IgD-negative memory B cell (primary cell): ENCODE measurements around the gene CDKN1A. TPM values are rescaled to one million over a fixed set of nuclear protein-coding genes. Genes with fewer than 3 reads are reported as not detected.
"Not testable (repeated sequence)": the region's sequence is repeated elsewhere in the genome, so short reads cannot be mapped to it uniquely, and the experiment has no call there.

Experiments
- H3K27ac Mint-ChIP-seq, 3 donors: one replicate each; pipeline ENCODE4 v1.8.0; 2020 to 2022; ENCODE audit warnings: mild to moderate bottlenecking in 3 of 3, mixed read lengths in 3 of 3, moderate library complexity in 1 of 3
- H3K27me3 Mint-ChIP-seq: one replicate; pipeline ENCODE4 v1.8.0; 2021; ENCODE audit warnings: mixed read lengths
- H3K36me3 Mint-ChIP-seq: one replicate; pipeline ENCODE4 v1.8.0; 2020; ENCODE audit warnings: mild to moderate bottlenecking, mixed read lengths
- H3K4me1 Mint-ChIP-seq, 3 donors: one replicate each; pipeline ENCODE4 v1.8.0; 2020 to 2022; ENCODE audit warnings: mixed read lengths in 3 of 3, mild to moderate bottlenecking in 1 of 3
- H3K4me3 Mint-ChIP-seq, 4 donors: one replicate each; pipeline ENCODE4 v1.8.0; 2020 to 2022; ENCODE audit warnings: mild to moderate bottlenecking in 4 of 4, mixed read lengths in 4 of 4, moderate library complexity in 3 of 4
- H3K9me3 Mint-ChIP-seq, 3 donors: one replicate each; pipeline ENCODE4 v1.8.0; 2020 to 2021; ENCODE audit warnings: mixed read lengths in 3 of 3, mild to moderate bottlenecking in 1 of 3
- polyA plus RNA-seq: library from polyadenylated mRNA; unstranded; fragments of 300-500 nt; fragmentation: Illumina TruSeq; gene quantifications from one replicate; pipeline ENCODE4 v1.2.3, GENCODE V29; 2021

CDKN1A gene
- polyA plus RNA-seq, 1 donor from 2014 or later = 81.1 TPM

DNA sequence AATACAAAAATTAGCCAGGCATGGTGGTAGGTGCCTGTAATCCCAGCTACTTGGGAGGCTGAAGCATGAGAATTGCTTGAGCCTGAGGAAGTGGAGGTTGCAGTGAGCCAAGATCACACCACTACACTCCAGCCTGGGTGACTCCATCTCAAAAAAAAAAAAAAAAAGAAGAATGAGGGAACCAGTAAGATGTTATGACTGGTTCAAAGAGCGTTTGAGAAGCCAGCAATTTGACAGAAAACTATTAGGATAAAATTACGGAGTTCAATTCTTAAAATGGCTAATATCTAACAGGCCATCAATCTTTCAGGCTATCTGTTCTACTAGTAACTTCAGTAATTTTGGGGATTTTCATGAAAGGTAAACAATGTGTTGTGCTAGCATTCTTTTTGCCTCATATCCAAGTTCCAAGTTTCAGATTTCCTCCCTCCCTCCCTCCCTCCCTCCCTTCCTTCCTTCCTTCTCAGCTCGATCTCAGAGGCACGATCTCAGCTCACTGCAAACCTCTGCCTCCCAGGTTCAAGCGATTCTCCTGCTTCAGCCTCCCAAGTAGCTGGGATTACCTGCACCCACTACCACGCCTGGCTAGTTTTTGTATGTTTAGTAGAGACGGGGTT, 26.6 kb downstream of the CDKN1A start:
- not testable (repeated sequence) for H3K9me3 Mint-ChIP-seq, H3K36me3 Mint-ChIP-seq, H3K27ac Mint-ChIP-seq, H3K4me3 Mint-ChIP-seq, H3K27me3 Mint-ChIP-seq
- peaks cover 2 to 11% (median 6%) of the 10 kb centered on the region in 3 donors for H3K4me1 Mint-ChIP-seq

DNA sequence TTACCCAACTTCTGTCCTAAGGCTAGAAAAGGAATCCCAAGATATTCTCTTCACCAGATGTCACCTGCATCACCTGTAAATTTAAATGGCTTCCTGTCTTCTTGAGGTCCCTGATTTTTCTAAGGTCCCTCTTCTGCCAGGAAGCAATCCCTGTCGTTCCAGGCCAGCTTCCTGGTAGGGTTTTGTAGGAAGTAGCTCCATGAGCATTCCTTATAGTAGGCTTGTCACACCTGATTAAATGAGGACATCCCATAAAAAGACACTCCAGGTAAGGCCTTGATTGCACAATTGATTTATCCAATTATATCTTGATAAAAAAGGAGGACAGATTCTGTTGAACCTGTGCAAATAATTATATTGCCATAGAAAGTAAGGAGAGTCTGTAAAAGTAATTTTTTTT, 27.8 kb downstream of the CDKN1A start:
- H3K36me3 Mint-ChIP-seq = peaks cover 2% of the 10 kb centered on the region
- H3K4me3 Mint-ChIP-seq = no peak overlapping the region
- no peak overlapping the region for H3K27ac Mint-ChIP-seq
- peaks cover 2% of the 10 kb centered on the region for H3K27me3 Mint-ChIP-seq
- no peaks in the 10 kb centered on the region for H3K9me3 Mint-ChIP-seq
- H3K4me1 Mint-ChIP-seq = peaks cover 2 to 7% (median 4%) of the 10 kb centered on the region in 3 donors

DNA sequence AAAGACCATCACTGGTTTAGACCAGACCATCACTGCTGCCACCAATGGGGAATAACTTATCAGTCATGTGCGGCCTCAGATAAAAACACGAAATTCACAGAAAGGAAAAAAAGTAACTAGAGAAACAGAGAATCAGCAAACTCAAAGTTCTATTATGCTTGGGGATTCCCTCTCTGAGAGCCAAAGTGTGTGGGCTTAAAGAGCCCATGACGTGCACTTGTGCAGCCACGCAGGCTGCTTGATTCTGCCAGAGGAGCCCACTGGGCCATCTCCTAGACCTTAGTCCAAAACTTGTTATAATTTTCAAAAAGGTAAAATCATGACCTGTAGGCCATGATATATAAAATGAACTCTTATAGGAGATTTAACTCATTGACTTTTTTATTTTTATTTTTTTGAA, 34.3 kb downstream of the CDKN1A start:
- Mint-ChIP-seq H3K4me1 (peaks cover 0 to 4% (median 0%) of the 10 kb centered on the region in 3 donors), H3K27ac (peak overlapping the region in 1 of 3 donors; percentile 62), H3K36me3 (no peaks in the 10 kb centered on the region)

DNA sequence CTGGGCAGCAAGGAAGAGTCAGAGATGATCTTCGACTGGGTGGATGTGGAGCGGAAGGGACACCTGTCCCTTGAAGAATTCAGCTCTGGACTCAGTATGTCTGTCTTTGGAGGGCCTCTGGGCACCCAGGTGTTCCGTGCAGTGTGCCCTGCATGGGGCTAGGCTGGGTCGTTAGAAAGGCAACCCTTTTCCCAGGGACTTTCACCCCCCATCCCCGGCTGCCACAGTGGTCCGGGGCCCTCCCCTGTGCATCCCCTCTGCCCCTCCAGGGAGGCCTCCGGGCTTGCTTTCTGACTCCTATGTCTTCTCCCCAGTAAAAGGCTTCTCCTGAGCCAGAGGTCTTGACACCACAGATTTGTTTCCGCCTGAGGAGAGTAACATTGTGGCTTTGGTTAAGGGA, 35.3 kb downstream of the CDKN1A start:
- Mint-ChIP-seq H3K27me3 (peaks cover 2% of the 10 kb centered on the region), H3K9me3 (no peaks in the 10 kb centered on the region), H3K36me3 (no peaks in the 10 kb centered on the region), H3K4me3 (no peak overlapping the region), H3K27ac (no peak overlapping the region), H3K4me1 (peaks cover 0 to 4% (median 0%) of the 10 kb centered on the region in 3 donors)

More for the DNA sequence above, 34.3 kb downstream of the CDKN1A start:
- Mint-ChIP-seq H3K9me3 (no peaks in the 10 kb centered on the region), H3K27me3 (peaks cover 2% of the 10 kb centered on the region), H3K4me3 (no peak overlapping the region)

DNA sequence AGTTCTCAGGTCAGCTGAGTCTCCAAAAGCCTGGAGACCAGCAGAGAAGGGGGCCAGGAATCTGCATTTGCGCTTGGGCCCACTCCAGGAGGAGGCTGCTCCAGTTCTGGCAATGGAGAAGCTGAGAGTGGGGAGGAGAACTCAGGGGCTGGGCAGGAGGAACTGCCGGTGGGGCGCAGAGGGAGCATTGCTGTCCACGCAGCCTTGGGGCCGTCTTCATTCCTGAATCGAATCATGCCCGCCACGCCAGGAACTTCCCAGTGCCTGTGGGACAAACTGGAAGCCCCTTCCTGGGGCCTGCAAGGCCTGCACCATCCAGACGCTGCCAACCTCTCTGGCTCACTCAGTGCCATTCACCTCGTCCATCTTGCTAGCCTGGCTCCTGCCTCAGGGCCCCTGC, 36.0 kb downstream of the CDKN1A start:
- H3K27me3 Mint-ChIP-seq = peaks cover 2% of the 10 kb centered on the region
- H3K9me3 Mint-ChIP-seq = no peaks in the 10 kb centered on the region
- H3K4me3 Mint-ChIP-seq = no peak overlapping the region
- no peaks in the 10 kb centered on the region for H3K36me3 Mint-ChIP-seq
- H3K27ac Mint-ChIP-seq = no peak overlapping the region
- peaks cover 0 to 8% (median 3%) of the 10 kb centered on the region in 3 donors for H3K4me1 Mint-ChIP-seq

DNA sequence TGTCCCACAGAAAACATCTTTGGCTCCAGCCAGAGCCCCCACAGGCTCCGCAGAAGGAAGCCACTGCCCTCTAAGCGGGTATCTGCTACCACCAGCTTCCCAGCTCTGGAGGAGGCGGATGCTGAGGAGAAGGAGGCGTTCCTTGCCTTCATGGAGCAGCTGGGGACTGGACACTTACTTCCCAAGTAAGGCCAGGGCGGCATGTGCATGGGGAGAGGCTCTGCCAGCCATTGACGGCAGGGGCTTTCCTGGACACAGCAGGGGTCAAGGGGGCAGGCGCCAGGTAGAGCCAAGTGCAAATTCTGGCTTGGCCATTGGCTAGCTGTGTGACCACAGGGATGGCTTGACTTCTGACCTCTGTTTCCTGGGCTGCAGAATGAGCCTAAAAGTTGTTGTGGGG, 37.0 kb downstream of the CDKN1A start:
- no peak overlapping the region for H3K4me3 Mint-ChIP-seq
- H3K27ac Mint-ChIP-seq = no peak overlapping the region

DNA sequence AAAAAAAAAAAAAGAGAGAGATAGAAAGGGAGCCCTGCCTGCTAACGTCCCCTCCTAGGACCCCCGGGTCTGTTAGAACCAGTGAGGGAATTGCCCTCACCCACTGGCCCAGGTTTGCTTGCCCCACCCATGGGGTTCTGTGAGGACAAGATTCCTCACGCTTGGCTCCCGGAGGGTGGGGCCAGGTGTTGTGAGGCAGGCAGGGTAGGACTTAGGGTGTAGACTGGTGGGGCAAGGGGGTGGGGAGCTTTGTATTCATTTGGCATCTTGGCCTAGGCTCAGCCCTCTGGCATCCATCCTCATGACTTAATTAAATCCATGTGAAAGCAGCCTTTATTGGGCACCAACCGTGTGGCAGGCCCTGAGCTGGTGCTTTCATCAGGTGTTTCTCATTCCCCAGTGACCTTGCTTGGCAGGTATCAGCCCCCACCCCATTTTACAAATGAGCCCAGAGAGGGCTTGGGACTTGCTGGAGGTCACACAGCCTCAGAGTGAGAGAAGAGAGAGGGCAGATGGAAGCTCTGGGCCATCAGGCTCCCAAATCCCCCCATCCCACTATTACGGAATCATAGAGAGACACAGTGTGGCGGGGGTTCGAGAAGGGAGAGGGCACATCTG, 38.1 kb downstream of the CDKN1A start:
- no peak overlapping the region for H3K4me3 Mint-ChIP-seq
- no peak overlapping the region for H3K27ac Mint-ChIP-seq
- no peaks in the 10 kb centered on the region for H3K27me3 Mint-ChIP-seq
- H3K9me3 Mint-ChIP-seq = no peaks in the 10 kb centered on the region
- H3K4me1 Mint-ChIP-seq = peaks cover 6 to 12% (median 6%) of the 10 kb centered on the region in 3 donors
- H3K36me3 Mint-ChIP-seq = no peaks in the 10 kb centered on the region

More for the DNA sequence above, 37.0 kb downstream of the CDKN1A start:
- Mint-ChIP-seq H3K9me3 (no peaks in the 10 kb centered on the region), H3K27me3 (no peaks in the 10 kb centered on the region), H3K36me3 (no peaks in the 10 kb centered on the region), H3K4me1 (peaks cover 2 to 8% (median 6%) of the 10 kb centered on the region in 3 donors)

DNA sequence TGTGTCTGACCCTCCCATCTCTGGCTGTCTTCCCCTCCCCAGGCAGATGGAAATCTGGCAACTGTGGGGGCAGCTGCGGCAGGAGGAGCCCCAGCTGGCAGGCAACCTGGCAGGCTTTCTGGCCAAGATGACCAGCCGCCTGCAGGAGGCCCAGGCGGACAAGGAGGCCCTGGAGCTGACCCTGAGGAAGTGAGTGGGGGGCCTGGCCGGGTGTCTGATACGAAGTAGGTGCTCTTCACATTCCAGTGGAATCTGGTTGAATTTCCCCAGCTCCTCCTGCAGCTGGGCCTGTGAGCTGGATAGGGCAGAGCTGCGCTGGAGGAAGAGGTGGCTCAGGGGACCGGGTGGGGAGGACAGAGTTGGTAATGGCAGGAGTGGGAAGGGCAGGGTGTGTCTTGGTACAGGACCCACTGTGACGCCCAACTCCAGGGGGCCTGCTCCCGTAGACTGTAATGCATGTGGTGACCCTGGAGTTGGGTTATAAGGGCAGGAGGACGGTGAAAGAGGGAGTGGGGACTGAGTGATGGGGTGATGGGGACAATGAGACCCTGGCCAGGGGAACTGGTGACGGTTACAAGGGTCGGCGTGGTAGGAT, 38.8 kb downstream of the CDKN1A start:
- no peak overlapping the region for H3K4me3 Mint-ChIP-seq
- no peaks in the 10 kb centered on the region for H3K36me3 Mint-ChIP-seq
- peaks cover 6 to 12% (median 6%) of the 10 kb centered on the region in 3 donors for H3K4me1 Mint-ChIP-seq
- H3K27me3 Mint-ChIP-seq = no peaks in the 10 kb centered on the region
- H3K9me3 Mint-ChIP-seq = no peaks in the 10 kb centered on the region
- H3K27ac Mint-ChIP-seq = peak overlapping the region in 1 of 3 donors; percentile 69

DNA sequence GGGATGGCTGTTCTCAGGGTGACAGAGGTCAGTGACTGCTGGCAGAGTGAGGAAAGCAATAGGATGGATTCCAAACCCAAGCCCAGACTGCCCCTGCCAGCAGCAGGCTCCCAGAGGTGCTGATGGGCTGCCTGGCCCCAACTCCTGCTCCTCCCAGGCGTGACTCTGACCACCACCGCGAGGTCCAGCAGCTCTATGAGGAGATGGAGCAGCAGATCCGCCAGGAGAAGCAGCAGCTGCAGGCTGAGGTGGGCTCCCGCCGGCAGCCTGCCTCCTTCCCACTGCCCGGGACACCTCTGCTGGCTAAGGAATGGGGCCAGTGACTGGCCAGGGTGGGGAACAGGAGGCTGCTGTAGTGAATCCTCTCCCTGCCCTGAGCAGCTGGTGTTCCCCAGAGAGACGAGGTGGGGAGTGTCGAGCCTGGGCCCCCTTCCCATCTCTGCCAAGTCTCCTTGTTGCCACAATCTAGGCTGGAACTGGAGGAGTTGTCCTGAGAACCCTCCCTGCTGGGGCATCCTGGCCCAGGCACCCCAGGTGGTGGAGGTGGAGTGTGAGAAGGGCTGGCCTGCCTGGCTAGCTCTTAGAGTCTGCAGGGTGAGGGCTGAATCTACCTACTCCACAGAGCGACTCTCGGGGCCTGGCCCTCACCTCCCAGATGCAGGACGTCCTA, 39.5 kb downstream of the CDKN1A start:
- Mint-ChIP-seq H3K4me1 (peaks cover 6 to 12% (median 6%) of the 10 kb centered on the region in 3 donors), H3K4me3 (peak overlapping the region in 1 of 4 donors; percentile 17), H3K9me3 (no peaks in the 10 kb centered on the region), H3K27me3 (no peaks in the 10 kb centered on the region), H3K27ac (peak overlapping the region in 1 of 3 donors; percentile 69), H3K36me3 (no peaks in the 10 kb centered on the region)

DNA sequence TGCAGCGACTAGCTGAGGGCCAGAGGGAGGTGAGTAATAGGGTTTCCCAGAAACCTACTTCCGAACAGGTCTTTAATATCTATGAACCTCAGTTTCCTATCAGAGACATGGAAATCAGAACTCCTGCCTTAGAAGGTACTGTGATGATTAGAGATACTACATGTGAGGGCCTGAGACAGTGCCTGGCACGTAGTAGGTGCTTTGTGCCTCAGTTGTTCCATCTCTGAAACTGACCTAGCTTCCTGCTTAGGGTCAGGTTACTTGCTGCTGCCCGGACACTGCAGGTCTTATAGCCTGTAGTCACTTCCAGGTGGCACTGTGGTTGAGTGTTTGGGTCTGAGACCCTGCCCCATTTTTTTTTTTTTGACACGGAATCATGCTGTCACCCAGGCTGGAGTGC, 40.0 kb downstream of the CDKN1A start:
- Mint-ChIP-seq H3K27me3 (no peaks in the 10 kb centered on the region), H3K27ac (no peak overlapping the region)

DNA sequence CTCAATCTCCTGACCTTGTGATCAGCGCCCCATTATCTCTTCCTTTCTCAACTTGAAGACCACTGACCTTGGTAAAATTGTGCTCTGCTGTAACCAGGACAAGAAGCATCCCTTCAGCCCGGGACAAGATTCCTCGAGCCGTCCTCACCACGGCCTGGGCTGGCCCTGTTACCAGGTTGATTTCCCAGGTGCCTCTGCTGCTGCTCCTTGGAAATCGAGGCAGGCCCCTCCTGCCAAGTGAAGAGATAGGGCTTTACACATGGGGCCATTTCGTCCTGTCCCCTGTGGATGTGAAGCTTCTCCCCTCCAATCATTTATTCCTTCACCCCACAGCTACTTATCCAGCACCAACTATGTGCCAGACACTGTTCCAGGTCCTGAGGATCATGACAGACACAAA, 40.6 kb downstream of the CDKN1A start:
- Mint-ChIP-seq H3K9me3 (no peaks in the 10 kb centered on the region), H3K4me1 (peaks cover 6 to 12% (median 6%) of the 10 kb centered on the region in 3 donors)

More for the DNA sequence above, 40.0 kb downstream of the CDKN1A start:
- H3K4me1 Mint-ChIP-seq = peaks cover 6 to 12% (median 6%) of the 10 kb centered on the region in 3 donors
- H3K36me3 Mint-ChIP-seq = no peaks in the 10 kb centered on the region
- H3K9me3 Mint-ChIP-seq = no peaks in the 10 kb centered on the region
- no peak overlapping the region for H3K4me3 Mint-ChIP-seq

DNA sequence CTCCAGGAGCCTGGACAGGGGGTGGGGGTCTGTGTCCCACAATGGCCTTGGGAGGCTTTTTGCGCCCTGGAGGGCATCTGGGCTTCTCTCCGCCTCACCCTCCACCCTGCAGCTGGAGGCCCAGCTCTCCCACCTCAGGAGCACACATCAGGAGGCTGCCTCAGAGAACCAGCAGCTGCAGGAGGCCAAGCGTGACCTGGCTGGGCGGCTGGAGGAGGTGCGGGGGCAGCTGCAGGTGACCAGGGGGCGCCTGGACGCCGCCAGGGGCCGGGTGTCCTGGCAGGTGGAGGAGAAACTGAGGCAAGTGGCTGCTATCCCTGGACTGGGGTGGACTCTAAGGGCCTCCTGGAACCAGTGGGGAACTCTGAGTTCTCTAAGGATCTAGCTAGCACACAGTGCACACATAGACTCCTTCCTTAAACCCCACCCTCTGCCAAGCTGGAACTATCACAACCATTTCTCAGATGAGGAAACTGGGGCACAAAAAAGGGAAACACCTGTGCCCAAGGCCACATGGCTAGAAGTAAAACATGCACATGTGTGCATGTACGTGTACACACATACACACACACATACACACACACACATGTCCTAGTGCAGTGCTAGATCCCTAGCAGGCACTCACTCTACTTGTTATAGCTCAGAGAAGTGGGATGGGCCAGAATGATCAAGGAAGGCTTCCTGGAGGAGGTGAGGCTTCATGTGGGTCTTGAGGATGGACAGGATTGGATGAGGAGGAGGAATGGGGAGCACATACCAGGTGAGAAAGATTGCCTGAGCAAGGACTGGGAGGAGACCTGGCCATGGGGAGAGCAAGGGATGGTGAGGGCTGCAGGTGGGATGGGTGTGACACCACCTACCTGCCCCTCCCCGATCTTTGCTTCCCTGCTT, 42.0 kb downstream of the CDKN1A start:
- Mint-ChIP-seq H3K27me3 (no peaks in the 10 kb centered on the region), H3K9me3 (no peaks in the 10 kb centered on the region), H3K4me1 (peaks cover 14 to 24% (median 16%) of the 10 kb centered on the region in 3 donors), H3K4me3 (peak overlapping the region in 1 of 4 donors; percentile 2), H3K36me3 (no peaks in the 10 kb centered on the region), H3K27ac (peak overlapping the region in 2 of 3 donors; percentile 11 to 70)

More for the DNA sequence above, 40.6 kb downstream of the CDKN1A start:
- Mint-ChIP-seq H3K27me3 (no peaks in the 10 kb centered on the region), H3K27ac (no peak overlapping the region), H3K36me3 (no peaks in the 10 kb centered on the region), H3K4me3 (no peak overlapping the region)

DNA sequence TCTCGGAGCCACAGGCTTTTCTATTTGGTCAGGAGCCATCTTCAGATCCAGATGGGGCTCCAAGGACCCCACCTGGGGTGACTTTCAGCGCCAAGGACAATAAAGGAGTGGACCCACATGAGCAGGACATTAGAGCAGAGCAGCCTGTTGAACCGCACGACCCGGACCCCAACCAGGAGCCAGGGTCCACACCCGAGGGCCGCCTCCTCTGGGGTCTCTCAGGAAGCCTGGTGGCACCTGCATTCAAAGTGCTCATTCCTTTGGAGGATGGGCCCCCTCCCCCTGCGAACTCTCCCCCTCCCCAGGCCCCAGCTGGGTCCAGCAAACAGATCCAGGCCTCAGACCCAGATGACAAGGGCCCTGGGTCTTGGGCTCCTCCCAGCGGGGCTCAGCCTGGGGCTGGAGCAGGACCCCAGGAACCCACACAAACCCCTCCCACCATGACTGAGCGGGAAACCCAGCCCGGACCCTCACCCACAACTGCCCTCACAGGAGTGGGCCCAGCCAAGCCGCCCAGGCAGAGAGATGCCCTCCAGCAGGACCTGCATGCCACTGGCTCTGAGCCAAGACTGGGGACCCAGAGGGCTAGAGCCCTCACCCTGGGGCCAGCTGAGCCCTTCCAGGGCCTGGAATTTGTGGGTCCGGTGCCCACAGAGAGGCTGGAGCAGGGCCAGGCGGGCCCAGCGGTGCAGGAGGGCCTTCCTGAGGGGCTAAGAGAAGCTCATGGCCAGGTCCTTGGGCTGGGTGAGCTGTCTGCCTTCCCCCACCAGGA, 43.0 kb downstream of the CDKN1A start:
- Mint-ChIP-seq H3K4me1 (peaks cover 22 to 31% (median 23%) of the 10 kb centered on the region in 3 donors), H3K27me3 (no peaks in the 10 kb centered on the region), H3K27ac (peak overlapping the region in 1 of 3 donors; percentile 39), H3K4me3 (no peak overlapping the region), H3K9me3 (no peaks in the 10 kb centered on the region), H3K36me3 (no peaks in the 10 kb centered on the region)

DNA sequence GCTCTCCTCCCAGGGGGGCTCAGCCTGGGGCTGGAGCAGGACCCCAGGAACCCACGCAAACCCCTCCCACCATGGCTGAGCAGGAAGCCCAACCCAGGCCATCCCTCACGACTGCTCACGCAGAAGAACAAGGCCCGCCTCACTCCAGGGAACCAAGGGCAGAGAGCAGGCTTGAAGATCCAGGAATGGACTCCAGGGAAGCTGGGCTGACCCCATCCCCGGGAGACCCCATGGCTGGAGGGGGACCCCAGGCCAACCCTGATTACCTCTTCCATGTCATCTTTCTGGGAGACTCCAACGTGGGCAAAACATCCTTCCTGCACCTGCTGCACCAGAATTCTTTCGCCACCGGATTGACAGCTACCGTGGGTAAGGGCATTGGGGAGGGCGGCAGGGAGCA, 43.9 kb downstream of the CDKN1A start:
- peak overlapping the region in 2 of 3 donors; percentile 23 to 39 for H3K27ac Mint-ChIP-seq
- peaks cover 23 to 38% (median 30%) of the 10 kb centered on the region in 3 donors for H3K4me1 Mint-ChIP-seq

More for the DNA sequence above, 43.9 kb downstream of the CDKN1A start:
- Mint-ChIP-seq H3K27me3 (no peaks in the 10 kb centered on the region), H3K4me3 (no peak overlapping the region), H3K36me3 (no peaks in the 10 kb centered on the region), H3K9me3 (no peaks in the 10 kb centered on the region)
